Endodermal cell (in vitro differentiated cells): ENCODE results near the gene ERBB4. TPM values are rescaled to one million over a fixed set of nuclear protein-coding genes. Genes with fewer than 3 reads are reported as not detected.

Experiments used
- DNase-seq: peaks from one replicate; pipeline ENCODE4 v3.0.0-alpha.2; 2017
- H3K27ac ChIP-seq: 2 replicates; pipeline ENCODE4 v1.5.1; 2013; ENCODE audit warnings: mild to moderate bottlenecking, low read depth, low read length, moderate library complexity
- H3K27me3 ChIP-seq: 2 replicates; pipeline ENCODE4 v1.6.1; 2013; ENCODE audit warnings: mild to moderate bottlenecking, low read length, moderate library complexity; ENCODE audit not compliant: insufficient read depth, control insufficient read depth, poor library complexity, severe bottlenecking
- H3K36me3 ChIP-seq: 2 replicates; pipeline ENCODE4 v1.7.0; 2013; ENCODE audit warnings: mild to moderate bottlenecking, low read length, moderate library complexity; ENCODE audit not compliant: control insufficient read depth, insufficient read depth
- H3K4me1 ChIP-seq: one replicate; pipeline ENCODE4 v1.7.0; 2013; ENCODE audit warnings: low read length; ENCODE audit not compliant: control insufficient read depth, insufficient read depth
- H3K4me3 ChIP-seq: 2 replicates; pipeline ENCODE4 v1.5.1; 2013; ENCODE audit warnings: mild to moderate bottlenecking, low read length, moderate library complexity
- H3K9ac ChIP-seq: 2 replicates; pipeline ENCODE4 v1.6.1; 2013; ENCODE audit warnings: mild to moderate bottlenecking, low read length, moderate library complexity; ENCODE audit not compliant: poor library complexity, severe bottlenecking; ENCODE audit errors: extremely low read depth
- H3K9me3 ChIP-seq: 2 replicates; pipeline ENCODE4 v1.6.1; 2013; ENCODE audit warnings: mild to moderate bottlenecking, low read length, moderate library complexity; ENCODE audit not compliant: control insufficient read depth
- H3K27ac Mint-ChIP-seq: 2 replicates; pipeline ENCODE4 v1.8.0; 2020; ENCODE audit warnings: mixed read lengths
- H3K27me3 Mint-ChIP-seq: 2 replicates; pipeline ENCODE4 v1.8.0; 2021; ENCODE audit warnings: mild to moderate bottlenecking, mixed read lengths; ENCODE audit not compliant: insufficient read depth
- H3K36me3 Mint-ChIP-seq: 2 replicates; pipeline ENCODE4 v1.8.0; 2020; ENCODE audit warnings: low read depth, mixed read lengths
- H3K4me1 Mint-ChIP-seq: 2 replicates; pipeline ENCODE4 v1.8.0; 2020; ENCODE audit warnings: mixed read lengths
- H3K4me3 Mint-ChIP-seq: 2 replicates; pipeline ENCODE4 v1.8.0; 2020; ENCODE audit warnings: mild to moderate bottlenecking, moderate library complexity, mixed read lengths
- H3K9me3 Mint-ChIP-seq: 2 replicates; pipeline ENCODE4 v1.8.0; 2020; ENCODE audit warnings: mild to moderate bottlenecking, mixed read lengths
- WGBS, 2 experiments: methylation state at CpG; one replicate each; pipeline versions ENCODE4 v1.1.5 to v1.1.7; 2013; ENCODE audit warnings: missing lambda C conversion rate in 2 of 2, mixed read lengths in 1 of 2; ENCODE audit not compliant: insufficient coverage in 1 of 2, insufficient read length in 1 of 2; 5-methylcytosine and 5-hydroxymethylcytosine counted together
- total RNA-seq, 2 donors: library from RNA; stranded (reverse); fragmentation: NEBNext Ultra II Directional in 1 of 2; extraction: Animal tissue kit (Norgen Biotek cat#: 25700) in 1 of 2; gene quantifications; 2 replicates in 1 of 2; 3 replicates in 1 of 2; pipeline ENCODE4 v1.2.1, GENCODE V29; 2021
- TF ChIP-seq, protein P1 (sequence below): fragments of 200-600 bp; sonication (generic); conservative IDR thresholded peaks from 2 replicates; pipeline ENCODE4 v1.5.0; 2021; ENCODE audit warnings: antibody characterized with exemption, mild to moderate bottlenecking

Gene ERBB4
- total RNA-seq, 2 donors from 2014 or later, result 154 to 158 TPM

DNA sequence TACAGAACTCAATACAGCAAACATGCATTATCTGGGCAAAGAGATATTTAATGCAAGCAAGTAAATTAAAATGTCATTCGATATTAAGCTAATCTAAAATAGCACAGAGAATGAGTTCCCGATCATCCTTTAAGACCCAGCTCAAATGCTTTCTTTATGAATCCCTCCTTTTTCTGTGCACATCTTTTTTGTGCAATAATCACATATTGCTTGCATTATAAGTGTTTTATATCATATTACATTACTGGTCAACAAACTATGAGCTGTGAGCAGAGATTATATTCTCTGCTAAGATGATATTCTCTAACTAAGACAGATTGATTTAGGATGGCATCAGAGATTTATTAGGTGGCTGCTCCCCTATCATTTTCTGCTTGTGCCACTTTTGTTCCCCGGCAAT, 146.1 kb downstream of the ERBB4 start:
- Histone ChIP-seq H3K4me3 (no peak overlapping the region), H3K9me3 (no peaks in the 10 kb centered on the region), H3K27me3 (no peaks in the 10 kb centered on the region), H3K4me1 (no peaks in the 10 kb centered on the region), H3K9ac (no peak overlapping the region), H3K36me3 (no peaks in the 10 kb centered on the region), H3K27ac (no peak overlapping the region)
- no peak for DNase-seq
- WGBS, 2 experiments, result 90% methylated on average over 3 of the region's 3 CpGs; no CpG with 5 or more reads in 1 of the 2 experiments
- Mint-ChIP-seq H3K4me3 (no peak overlapping the region), H3K27ac (no peak overlapping the region), H3K36me3 (no peaks in the 10 kb centered on the region), H3K4me1 (no peaks in the 10 kb centered on the region), H3K27me3 (no peaks in the 10 kb centered on the region), H3K9me3 (no peaks in the 10 kb centered on the region)
- TF ChIP-seq, protein P1, sequence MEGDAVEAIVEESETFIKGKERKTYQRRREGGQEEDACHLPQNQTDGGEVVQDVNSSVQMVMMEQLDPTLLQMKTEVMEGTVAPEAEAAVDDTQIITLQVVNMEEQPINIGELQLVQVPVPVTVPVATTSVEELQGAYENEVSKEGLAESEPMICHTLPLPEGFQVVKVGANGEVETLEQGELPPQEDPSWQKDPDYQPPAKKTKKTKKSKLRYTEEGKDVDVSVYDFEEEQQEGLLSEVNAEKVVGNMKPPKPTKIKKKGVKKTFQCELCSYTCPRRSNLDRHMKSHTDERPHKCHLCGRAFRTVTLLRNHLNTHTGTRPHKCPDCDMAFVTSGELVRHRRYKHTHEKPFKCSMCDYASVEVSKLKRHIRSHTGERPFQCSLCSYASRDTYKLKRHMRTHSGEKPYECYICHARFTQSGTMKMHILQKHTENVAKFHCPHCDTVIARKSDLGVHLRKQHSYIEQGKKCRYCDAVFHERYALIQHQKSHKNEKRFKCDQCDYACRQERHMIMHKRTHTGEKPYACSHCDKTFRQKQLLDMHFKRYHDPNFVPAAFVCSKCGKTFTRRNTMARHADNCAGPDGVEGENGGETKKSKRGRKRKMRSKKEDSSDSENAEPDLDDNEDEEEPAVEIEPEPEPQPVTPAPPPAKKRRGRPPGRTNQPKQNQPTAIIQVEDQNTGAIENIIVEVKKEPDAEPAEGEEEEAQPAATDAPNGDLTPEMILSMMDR, result no peak

GRCh38 chr2:212392043-212392442, 146.6 kb downstream of the ERBB4 start:
- no peak overlapping the region for H3K9ac ChIP-seq
- H3K4me1 ChIP-seq, result no peaks in the 10 kb centered on the region
- no peaks in the 10 kb centered on the region for H3K36me3 ChIP-seq
- DNase-seq, result no peak
- TF ChIP-seq, protein P1, result no peak
- no peak overlapping the region for H3K4me3 Mint-ChIP-seq
- WGBS, 2 experiments, result 88 to 100% methylated on average over 1 of the region's 2 CpGs
- H3K27me3 ChIP-seq, result no peaks in the 10 kb centered on the region
- H3K27ac ChIP-seq, result no peak overlapping the region
- no peak overlapping the region for H3K4me3 ChIP-seq
- H3K27me3 Mint-ChIP-seq, result no peaks in the 10 kb centered on the region
- H3K9me3 Mint-ChIP-seq, result no peaks in the 10 kb centered on the region
- no peaks in the 10 kb centered on the region for H3K36me3 Mint-ChIP-seq
- no peaks in the 10 kb centered on the region for H3K4me1 Mint-ChIP-seq
- H3K9me3 ChIP-seq, result no peaks in the 10 kb centered on the region
- no peak overlapping the region for H3K27ac Mint-ChIP-seq

DNA sequence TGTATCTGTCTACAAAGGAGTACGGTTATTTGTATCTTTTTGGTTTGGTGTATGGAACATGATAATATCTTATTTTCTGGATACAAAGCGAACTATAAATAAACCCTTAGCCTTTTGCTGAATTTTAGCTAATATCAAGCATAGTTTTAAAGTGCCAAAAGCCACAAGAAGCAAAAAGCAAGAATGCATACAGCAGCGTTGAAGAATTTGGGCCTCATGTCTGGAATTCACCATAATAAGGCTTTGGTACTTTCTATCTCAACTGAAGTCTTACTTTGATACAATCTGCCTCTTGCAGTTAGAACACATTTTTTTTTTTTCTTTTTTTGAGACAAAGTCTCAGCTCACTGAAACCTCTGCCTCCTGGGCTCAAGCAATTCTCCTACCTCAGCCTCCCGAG, 151.5 kb downstream of the ERBB4 start:
- no peaks in the 10 kb centered on the region for H3K36me3 Mint-ChIP-seq
- H3K9ac ChIP-seq, result no peak overlapping the region
- WGBS, 2 experiments, result 78 to 94% methylated on average over 1 to 4 of the region's 4 CpGs
- H3K27ac Mint-ChIP-seq, result no peak overlapping the region
- H3K9me3 ChIP-seq, result no peaks in the 10 kb centered on the region
- H3K27me3 Mint-ChIP-seq, result no peaks in the 10 kb centered on the region
- H3K36me3 ChIP-seq, result no peaks in the 10 kb centered on the region
- TF ChIP-seq, protein P1, result no peak
- DNase-seq, result no peak
- H3K4me1 Mint-ChIP-seq, result no peaks in the 10 kb centered on the region
- no peaks in the 10 kb centered on the region for H3K4me1 ChIP-seq
- no peak overlapping the region for H3K27ac ChIP-seq
- H3K4me3 ChIP-seq, result no peak overlapping the region
- no peaks in the 10 kb centered on the region for H3K9me3 Mint-ChIP-seq
- no peak overlapping the region for H3K4me3 Mint-ChIP-seq
- no peaks in the 10 kb centered on the region for H3K27me3 ChIP-seq
